Activated naive CD4-positive, alpha-beta T cell treated with anti-CD3 and anti-CD28 coated beads for 36 hours (primary cell): Measurements from ENCODE around the gene DCLRE1A. TPM values are rescaled to one million over a fixed set of nuclear protein-coding genes. Genes with fewer than 3 reads are reported as not detected.
A peak's percentile ranks its signal among the peaks of the same experiment; 100 is the strongest.
"Not testable (repeated sequence)": the region's sequence is repeated elsewhere in the genome, so short reads cannot be mapped to it uniquely, and the experiment has no call there.

Experiments
- CTCF ChIA-PET: fragments of 350-600 bp; sonication (Branson Sonifier 250); formaldehyde crosslinking; loops from one replicate; lab custom pipeline; 2021; ENCODE audit warnings: antibody characterized with exemption; lab: Charles Lee
- DNase-seq: peaks from one replicate; pipeline ENCODE4 v3.0.0-alpha.2; 2020
- H3K27ac Mint-ChIP-seq: one replicate; pipeline ENCODE4 v1.8.0; 2021; ENCODE audit warnings: mild to moderate bottlenecking, mixed read lengths
- H3K27me3 Mint-ChIP-seq: one replicate; pipeline ENCODE4 v1.8.0; 2021; ENCODE audit warnings: low read depth, mixed read lengths
- H3K36me3 Mint-ChIP-seq: one replicate; pipeline ENCODE4 v1.8.0; 2021; ENCODE audit warnings: low read depth, mixed read lengths
- H3K4me1 Mint-ChIP-seq: one replicate; pipeline ENCODE4 v1.8.0; 2021; ENCODE audit warnings: low read depth, mixed read lengths
- H3K4me3 Mint-ChIP-seq: one replicate; pipeline ENCODE4 v1.8.0; 2021; ENCODE audit warnings: mild to moderate bottlenecking, moderate library complexity, mixed read lengths
- H3K9me3 Mint-ChIP-seq: one replicate; pipeline ENCODE4 v1.8.0; 2021; ENCODE audit warnings: mixed read lengths
- intact Hi-C: fragments of 100-400 bp; cut with micrococcal nuclease; formaldehyde crosslinking; loops from one replicate; pipeline ENCODE4 v1.15.1; 2023
- total RNA-seq, 2 experiments: library from RNA; stranded (reverse); gene quantifications; one replicate each; pipeline ENCODE4 v1.2.3, GENCODE V29; 2021

The DCLRE1A gene
- total RNA-seq, 2 experiments from 2014 or later, result 8.1 to 8.7 TPM

- CTCF ChIA-PET, result no interaction called here
- peaks cover 4% of the 10 kb centered on the region for H3K27me3 Mint-ChIP-seq
- H3K4me1 Mint-ChIP-seq, result no peaks in the 10 kb centered on the region
- no peak overlapping the region for H3K4me3 Mint-ChIP-seq
- no peaks in the 10 kb centered on the region for H3K9me3 Mint-ChIP-seq
- no peak for DNase-seq
- intact Hi-C loops, result no loop called here
- H3K27ac Mint-ChIP-seq, result no peak overlapping the region
- no peaks in the 10 kb centered on the region for H3K36me3 Mint-ChIP-seq
Observed at GRCh38 chr10:113820507-113820906, 33.4 kb downstream of the DCLRE1A start.

DNA sequence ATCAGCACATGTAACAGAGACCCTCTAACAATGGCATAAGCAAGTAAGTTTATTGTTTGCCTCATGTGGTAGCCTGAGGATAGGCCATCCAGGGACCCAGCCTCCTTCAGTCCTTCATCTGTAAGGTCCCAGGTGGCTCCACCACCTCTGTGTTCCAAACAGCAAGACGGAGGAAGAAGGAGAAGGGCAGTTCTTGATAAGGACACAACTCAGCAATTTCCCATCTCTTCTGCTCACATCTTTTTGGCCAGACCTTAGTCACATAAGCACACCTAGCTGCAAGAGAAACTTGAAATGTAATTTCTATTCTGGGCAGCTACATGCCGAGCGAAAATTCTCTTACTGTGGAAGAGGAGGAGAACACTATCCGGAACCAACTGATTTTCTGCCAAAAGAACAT lies 33.9 kb downstream of the DCLRE1A start:
- H3K9me3 Mint-ChIP-seq, result no peaks in the 10 kb centered on the region
- no peak overlapping the region for H3K4me3 Mint-ChIP-seq
- H3K27ac Mint-ChIP-seq, result no peak overlapping the region
- no peak for DNase-seq
- peaks cover 4% of the 10 kb centered on the region for H3K27me3 Mint-ChIP-seq
- CTCF ChIA-PET, result no interaction called here
- no peaks in the 10 kb centered on the region for H3K4me1 Mint-ChIP-seq
- no peaks in the 10 kb centered on the region for H3K36me3 Mint-ChIP-seq
- intact Hi-C loops, result no loop called here

DNA sequence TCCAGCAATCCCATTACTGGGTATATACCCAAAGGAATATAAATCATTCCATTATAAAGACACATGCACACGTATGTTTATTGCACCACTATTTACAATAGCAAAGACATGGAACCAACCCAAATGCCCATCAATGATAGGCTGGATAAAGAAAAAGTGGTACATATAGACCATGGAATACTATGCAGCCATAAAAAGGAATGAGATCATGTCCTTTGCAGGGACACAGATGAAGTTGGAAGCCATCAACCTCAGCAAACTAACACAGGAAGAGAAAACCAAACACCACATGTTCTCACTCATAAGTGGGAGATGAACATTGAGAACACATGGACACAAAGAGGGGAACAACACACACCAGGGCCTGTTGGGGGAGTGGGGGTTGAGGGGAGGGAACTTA lies 39.2 kb downstream of the DCLRE1A start:
- H3K9me3 Mint-ChIP-seq, intact Hi-C loops, H3K36me3 Mint-ChIP-seq, DNase-seq, H3K4me1 Mint-ChIP-seq, H3K27ac Mint-ChIP-seq, H3K4me3 Mint-ChIP-seq, CTCF ChIA-PET: not testable (repeated sequence)
- peaks cover 13% of the 10 kb centered on the region for H3K27me3 Mint-ChIP-seq

DNA sequence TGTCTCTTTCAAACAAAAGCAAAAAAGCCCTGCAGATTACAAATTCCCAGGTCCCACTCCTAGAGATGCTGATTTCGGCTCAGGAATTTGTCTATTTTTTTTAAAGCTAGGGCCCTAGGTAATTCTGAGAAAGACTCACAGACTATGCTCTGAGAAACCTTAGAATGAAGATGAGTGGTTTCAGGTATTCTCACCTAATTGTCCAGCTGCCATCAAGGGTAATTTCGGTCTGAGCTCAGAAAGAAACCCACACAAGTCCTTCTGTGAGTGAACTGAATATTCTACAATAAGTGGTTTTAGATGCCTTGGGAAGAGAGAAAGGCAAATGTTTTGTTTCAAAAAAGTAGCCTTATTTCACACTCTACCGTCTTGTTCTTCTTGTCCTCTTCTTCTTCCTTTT lies 45.7 kb downstream of the DCLRE1A start:
- no peaks in the 10 kb centered on the region for H3K36me3 Mint-ChIP-seq
- CTCF ChIA-PET, result interaction anchor here (1.1 kb wide), 1 partner anchor 34 kb away, joined by 5 read pairs; no protein-coding TSS in a partner anchor
- intact Hi-C loops, result no loop called here
- H3K4me3 Mint-ChIP-seq, result no peak overlapping the region
- no peaks in the 10 kb centered on the region for H3K9me3 Mint-ChIP-seq
- peaks cover 20% of the 10 kb centered on the region for H3K27me3 Mint-ChIP-seq
- H3K27ac Mint-ChIP-seq, result no peak overlapping the region
- no peak for DNase-seq
- no peaks in the 10 kb centered on the region for H3K4me1 Mint-ChIP-seq

GRCh38 chr10:113806503-113806902 lies 47.4 kb downstream of the DCLRE1A start:
- Mint-ChIP-seq H3K9me3 (no peaks in the 10 kb centered on the region), H3K27me3 (peaks cover 12% of the 10 kb centered on the region), H3K4me3 (no peak overlapping the region), H3K36me3 (no peaks in the 10 kb centered on the region), H3K27ac (no peak overlapping the region), H3K4me1 (no peaks in the 10 kb centered on the region)
- no peak for DNase-seq
- CTCF ChIA-PET, result interaction anchor here (0.5 to 1.6 kb wide), 2 partner anchors 10 to 283 kb away, joined by 3 to 7 read pairs; no protein-coding TSS in a partner anchor
- intact Hi-C loops, result no loop called here

DNA sequence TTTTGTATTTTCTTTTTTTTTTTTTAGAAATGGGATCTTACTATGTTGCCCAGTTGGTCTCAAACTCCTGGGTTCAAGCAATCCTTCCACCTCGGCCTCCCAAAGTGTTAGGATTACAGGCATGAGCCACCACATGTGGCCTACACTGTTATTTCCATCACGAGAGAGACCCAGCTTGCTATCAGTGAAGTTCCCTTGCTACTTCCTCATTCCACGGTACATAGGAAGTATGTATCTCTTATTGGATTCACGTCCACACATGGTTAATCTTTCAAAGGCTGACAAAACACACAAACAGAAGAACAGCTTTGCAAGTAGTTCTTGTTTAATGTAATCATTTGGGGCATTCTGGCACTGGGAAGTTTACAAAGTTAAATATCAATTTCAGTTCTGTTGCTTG lies 50.9 kb downstream of the DCLRE1A start:
- H3K4me1 Mint-ChIP-seq, result no peaks in the 10 kb centered on the region
- intact Hi-C loops, result no loop called here
- no peak overlapping the region for H3K27ac Mint-ChIP-seq
- DNase-seq, result no peak
- H3K9me3 Mint-ChIP-seq, result no peaks in the 10 kb centered on the region
- no peak overlapping the region for H3K4me3 Mint-ChIP-seq
- CTCF ChIA-PET, result interaction anchor here (1.7 kb wide), 1 partner anchor 11 kb away, joined by 4 read pairs; no protein-coding TSS in a partner anchor
- H3K27me3 Mint-ChIP-seq, result peaks cover 10% of the 10 kb centered on the region
- H3K36me3 Mint-ChIP-seq, result no peaks in the 10 kb centered on the region

- Mint-ChIP-seq H3K27ac (no peak overlapping the region), H3K36me3 (no peaks in the 10 kb centered on the region), H3K9me3 (no peaks in the 10 kb centered on the region), H3K4me1 (no peaks in the 10 kb centered on the region), H3K4me3 (no peak overlapping the region), H3K27me3 (peaks cover 10% of the 10 kb centered on the region)
- CTCF ChIA-PET, result interaction anchor here (0.6 to 7.1 kb wide), 6 partner anchors 10 to 303 kb away, joined by 3 to 68 read pairs (median 4); no protein-coding TSS in a partner anchor
- intact Hi-C loops, result no loop called here
- no peak for DNase-seq
Observed at GRCh38 chr10:113801569-113801968, 52.3 kb downstream of the DCLRE1A start.

GRCh38 chr10:113791691-113792090 lies 62.2 kb downstream of the DCLRE1A start:
- Mint-ChIP-seq H3K4me1 (no peaks in the 10 kb centered on the region), H3K27me3 (peaks cover 12% of the 10 kb centered on the region), H3K27ac (no peak overlapping the region), H3K36me3 (no peaks in the 10 kb centered on the region), H3K9me3 (no peaks in the 10 kb centered on the region), H3K4me3 (no peak overlapping the region)
- intact Hi-C loops, result no loop called here
- no peak for DNase-seq
- CTCF ChIA-PET, result interaction anchor here (0.6 to 1.6 kb wide), 2 partner anchors 11 to 81 kb away, joined by 4 to 5 read pairs; no protein-coding TSS in a partner anchor

- CTCF ChIA-PET, result interaction anchor here (0.7 kb wide), 1 partner anchor 315 kb away, joined by 3 read pairs; no protein-coding TSS in a partner anchor
- no peaks in the 10 kb centered on the region for H3K4me1 Mint-ChIP-seq
- no peaks in the 10 kb centered on the region for H3K9me3 Mint-ChIP-seq
- H3K36me3 Mint-ChIP-seq, result no peaks in the 10 kb centered on the region
- H3K27me3 Mint-ChIP-seq, result no peaks in the 10 kb centered on the region
- DNase-seq, result peak; percentile 13
- intact Hi-C loops, result no loop called here
- H3K27ac Mint-ChIP-seq, result no peak overlapping the region
- no peak overlapping the region for H3K4me3 Mint-ChIP-seq
Observed at GRCh38 chr10:113788604-113789083, 65.2 kb downstream of the DCLRE1A start.

Other genes starting within 250 kb of the DCLRE1A start
- gene NRAP, start 190.0 kb downstream of the DCLRE1A start, total RNA-seq, result not detected
- 1 to 10 TPM; 6.1 to 7.2 TPM for gene CASP7, start 174.2 kb downstream of the DCLRE1A start, total RNA-seq
- gene PLEKHS1, start 102.4 kb downstream of the DCLRE1A start, total RNA-seq, result not detected
- gene NHLRC2, start 579 bp upstream of the DCLRE1A start, total RNA-seq, result 10 to 100 TPM; 12.6 to 13.9 TPM
- not detected for gene ADRB1, start 189.8 kb upstream of the DCLRE1A start, total RNA-seq